Suppressor macrophage (primary cell): Measurements from ENCODE around the gene MTMR3.

Source experiments
- DNase-seq, 4 experiments: peaks; one replicate each; pipeline ENCODE4 v3.0.0-alpha.2; 2020 to 2022

Gene MTMR3

DNA sequence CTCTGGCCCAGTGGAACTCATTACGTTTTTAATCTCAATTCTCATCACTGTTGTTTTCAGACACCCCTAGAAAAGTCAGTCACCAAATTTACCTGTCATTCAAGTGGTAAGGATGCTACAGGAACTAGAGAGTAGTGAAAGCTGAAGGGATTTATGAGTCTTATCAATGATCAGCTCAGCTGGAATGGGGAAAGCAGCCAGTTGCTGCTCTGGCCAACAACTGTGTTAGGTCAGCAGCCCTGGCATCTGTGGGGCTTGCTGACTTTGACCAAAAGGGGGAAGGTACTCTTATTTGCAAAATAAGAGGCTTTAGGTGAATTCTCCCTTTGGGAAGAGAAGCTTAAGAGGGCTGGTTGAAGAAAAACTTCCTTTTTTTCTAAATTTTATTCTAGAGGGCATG lies 121.1 kb downstream of the MTMR3 start:
- DNase-seq: no peak

DNA sequence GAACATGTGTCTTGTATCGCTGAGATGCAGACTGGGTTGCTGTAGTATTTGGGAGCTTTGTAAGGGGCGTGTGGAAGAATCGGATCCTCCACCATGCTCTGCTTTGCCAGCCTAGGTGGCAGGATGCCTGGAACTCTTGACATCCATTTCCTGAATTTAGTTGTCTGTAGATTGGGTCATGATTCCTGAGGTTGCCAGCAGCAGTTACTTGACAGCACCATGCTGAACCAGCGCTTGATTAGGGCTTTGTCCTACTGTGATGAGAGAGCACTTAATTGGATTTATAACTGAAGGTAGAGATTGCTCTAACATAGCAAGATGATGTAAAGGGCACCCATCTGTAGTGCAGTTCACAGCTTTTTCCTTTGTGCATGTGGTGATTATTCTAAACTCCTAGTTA lies 121.7 kb downstream of the MTMR3 start:
- no peak for DNase-seq

DNA sequence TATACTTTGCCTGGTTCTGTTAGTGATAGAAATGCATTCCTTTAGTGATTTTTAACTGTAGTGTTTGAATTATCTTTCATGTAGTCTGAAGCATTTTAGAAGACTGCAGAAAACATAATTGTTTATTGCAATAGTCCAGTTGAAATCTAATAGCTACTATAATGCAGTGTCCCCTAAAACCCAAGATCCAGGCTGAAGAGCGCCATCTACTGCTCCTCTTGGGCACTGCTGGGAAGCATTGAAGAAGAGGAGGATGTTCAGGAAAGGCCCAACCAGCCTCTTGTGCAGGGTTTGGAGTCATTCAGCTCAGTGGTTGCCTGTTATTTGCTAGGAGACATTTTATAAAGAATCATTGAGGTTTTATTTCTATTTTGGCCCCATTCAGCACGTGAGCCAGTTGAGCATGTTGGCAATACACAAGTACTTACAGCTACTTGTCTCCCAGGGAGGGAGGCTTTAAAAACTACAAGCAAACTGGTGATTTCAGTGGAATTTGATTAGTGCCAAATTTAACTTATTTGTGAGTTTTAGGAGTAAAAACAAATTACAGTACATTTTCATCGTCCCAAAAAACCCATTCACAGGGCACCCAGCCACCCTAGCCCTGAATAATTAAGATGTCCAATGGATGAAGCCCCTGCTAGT lies 122.4 kb downstream of the MTMR3 start:
- DNase-seq: peak; percentile 71 to 87 (median 78)

DNA sequence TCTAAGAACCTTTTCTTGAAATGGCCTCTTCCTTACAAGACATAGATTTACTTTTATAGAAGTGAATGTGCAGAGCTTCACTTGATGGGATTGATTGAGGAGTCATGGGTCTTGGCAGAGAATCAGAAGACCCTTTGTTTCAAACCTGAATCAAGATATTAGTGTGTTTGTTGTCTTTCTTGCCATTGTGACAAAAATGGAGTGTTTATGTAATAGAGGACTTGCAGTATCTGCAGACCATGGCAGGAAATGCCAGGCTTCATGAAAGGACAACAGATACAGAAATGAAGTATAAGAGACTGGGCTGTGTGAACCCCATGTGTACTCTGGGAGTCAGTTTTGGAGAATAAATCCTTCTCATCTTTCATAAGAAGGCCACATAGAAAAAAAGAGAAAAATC lies 124.4 kb downstream of the MTMR3 start:
- no peak for DNase-seq

DNA sequence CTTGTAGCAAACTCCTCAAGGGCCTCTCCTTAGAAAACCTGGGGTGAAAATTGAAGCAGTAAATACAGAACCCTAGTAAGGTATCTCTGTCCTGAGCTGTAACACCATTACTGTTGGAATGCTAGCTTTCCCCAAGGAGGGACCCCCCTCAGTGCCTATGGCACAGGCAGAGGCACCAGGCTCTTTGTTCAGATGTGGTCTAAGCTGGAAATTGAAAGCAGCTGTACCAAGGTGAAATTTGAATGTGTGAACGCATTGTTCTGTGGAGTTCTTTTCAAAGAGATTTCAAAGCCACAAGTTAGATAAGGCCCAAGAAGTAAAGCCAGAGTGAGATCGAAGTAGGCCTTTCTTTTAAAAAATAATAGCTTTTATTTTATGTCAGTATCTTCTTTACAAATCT lies 125.4 kb downstream of the MTMR3 start:
- DNase-seq: no peak

DNA sequence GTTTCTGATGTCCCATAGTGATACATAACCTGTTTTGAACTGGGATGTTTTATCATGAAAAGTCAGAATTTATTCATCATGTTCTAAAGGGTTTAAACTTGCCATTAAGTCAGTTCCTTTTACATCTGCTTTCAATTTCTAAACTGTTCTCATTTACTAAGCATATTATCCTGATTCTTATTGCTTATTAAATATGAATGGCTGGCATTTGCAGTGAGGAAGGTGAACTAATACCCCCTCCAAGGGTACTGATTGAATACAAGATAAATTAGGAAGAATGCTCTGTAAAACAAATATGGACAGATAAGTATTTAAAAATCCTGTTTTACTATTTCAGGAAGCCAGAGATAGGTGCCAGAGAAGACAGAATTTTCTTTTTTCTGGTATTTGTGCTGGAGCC lies 126.5 kb downstream of the MTMR3 start:
- no peak for DNase-seq

DNA sequence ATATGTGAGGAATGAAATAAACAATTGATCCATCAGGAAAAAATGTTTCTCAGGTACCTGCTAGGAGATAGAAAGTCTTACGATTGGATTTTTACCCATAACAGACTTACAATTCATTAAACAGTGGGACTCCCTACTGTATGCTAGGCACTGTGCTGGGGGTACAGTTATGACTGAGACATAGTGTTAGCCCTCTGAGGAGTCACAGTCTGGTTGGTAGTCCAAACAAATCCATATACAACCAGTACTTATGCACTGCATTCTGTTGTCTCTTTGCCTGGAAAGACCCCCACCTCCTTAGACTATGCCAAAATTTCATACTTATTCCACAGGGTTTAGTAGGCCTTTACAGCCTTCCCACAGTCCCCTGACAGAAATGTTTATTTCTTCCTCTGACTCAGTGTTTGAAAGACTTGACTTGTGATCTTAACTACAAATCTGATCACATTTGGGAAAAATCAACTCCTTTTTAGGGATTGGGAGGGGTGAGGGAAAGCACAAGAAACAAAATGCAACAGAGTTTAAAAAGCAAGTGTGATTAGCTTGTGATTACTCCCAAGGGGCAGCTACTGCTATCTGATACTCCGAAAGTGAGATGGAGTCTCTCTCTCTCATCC lies 127.9 kb downstream of the MTMR3 start:
- DNase-seq: no peak

DNA sequence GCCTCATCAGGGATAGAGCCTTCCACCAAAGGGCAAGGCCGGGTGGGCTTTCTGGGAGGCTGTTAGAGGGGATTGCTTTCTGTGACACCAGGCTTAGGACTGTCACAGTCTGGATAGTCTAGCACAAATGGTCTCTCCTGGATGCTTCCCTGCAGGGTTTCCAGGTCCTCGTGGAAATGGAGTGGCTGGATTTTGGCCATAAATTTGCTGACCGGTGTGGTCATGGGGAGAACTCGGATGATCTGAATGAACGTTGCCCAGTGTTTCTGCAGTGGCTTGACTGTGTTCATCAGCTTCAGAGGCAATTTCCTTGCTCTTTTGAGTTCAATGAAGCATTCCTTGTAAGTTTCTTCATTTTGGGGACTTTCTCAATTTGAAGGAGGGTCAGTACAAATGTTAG lies 130.2 kb downstream of the MTMR3 start:
- no peak for DNase-seq

DNA sequence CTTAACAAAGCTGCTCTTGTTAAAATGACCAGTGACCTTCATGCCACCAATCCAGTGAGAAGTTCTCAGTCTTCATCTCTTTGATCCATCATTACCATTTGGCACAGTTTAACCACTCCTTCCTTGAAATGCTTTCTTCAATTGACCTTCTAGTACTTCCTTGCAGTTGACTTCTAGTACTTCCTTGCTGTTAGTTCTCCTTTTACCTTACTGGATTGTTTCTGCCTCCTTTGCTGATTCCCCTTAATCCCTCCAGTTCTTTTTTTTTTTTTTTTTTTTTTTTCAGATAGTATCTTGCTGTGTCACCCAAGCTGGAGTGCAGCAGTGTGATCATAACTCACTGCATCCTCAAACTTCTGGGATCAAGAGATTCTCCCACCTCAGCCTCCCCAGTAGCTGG lies 131.3 kb downstream of the MTMR3 start:
- DNase-seq: peak in 2 of 4 experiments; percentile 41 to 50

DNA sequence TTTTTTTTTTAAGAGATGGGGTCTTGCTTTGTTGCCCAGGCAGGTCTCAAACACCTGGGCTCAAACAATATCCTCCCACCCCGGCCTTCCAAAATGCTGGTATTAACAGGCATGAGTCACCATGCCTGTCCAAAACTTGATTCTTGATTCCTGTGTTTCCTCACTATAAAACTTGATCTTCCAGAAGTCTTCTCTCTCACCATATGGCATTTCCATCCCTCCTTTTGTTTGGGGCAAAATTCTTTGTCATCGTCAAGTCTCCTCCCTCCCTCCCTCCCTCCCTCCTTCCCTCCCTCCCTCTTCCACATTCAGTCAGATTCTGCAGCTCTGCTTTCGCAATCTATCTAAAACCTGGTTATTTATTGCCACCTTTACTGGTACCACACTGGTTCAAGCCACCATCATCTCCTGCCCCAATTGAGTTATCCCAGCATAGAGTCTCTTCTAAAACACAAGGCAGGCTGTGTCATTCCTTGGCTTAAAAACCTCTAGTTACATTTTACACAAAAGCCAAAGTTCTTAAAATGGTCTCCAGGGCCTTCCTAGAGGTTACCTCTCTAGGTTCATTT lies 132.3 kb downstream of the MTMR3 start:
- DNase-seq: no peak

DNA sequence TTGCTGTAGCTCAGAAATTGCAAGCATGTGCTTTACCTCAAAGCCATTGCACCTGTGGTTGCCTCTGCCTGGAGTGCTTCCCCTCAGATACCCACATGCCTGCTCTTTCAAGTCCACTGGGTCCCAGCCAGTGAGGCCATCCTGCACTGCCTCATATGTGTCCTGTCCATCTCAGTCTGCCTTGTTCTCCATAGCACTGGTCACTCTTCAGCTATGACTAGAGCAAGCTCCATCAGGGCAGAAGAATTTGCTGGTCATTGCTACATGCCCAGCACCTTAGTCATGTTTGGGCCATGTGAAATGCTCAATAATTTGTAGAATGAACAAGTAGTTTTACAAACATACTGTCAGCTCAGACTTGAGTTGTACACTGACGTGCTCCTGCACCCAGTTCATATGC lies 132.9 kb downstream of the MTMR3 start:
- DNase-seq: no peak

DNA sequence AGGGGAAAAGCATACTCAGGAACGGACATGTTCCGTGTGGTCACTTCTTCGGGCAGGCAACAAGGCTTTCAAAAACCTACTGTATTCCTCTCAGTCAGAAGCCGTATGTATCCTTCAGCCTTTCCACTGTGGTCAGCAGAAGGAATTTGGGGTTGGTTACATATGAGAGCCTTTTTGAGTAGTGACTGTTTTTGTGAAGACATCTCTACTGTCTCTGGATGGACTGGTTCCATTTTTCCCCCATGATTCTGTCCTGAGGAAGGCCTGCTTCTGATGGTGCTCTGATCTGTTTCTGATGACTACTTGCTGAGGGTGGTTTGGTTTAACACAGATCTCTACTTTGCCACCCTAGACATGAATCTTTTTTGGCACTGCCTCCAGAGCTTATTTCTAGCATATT lies 133.6 kb downstream of the MTMR3 start:
- no peak for DNase-seq

DNA sequence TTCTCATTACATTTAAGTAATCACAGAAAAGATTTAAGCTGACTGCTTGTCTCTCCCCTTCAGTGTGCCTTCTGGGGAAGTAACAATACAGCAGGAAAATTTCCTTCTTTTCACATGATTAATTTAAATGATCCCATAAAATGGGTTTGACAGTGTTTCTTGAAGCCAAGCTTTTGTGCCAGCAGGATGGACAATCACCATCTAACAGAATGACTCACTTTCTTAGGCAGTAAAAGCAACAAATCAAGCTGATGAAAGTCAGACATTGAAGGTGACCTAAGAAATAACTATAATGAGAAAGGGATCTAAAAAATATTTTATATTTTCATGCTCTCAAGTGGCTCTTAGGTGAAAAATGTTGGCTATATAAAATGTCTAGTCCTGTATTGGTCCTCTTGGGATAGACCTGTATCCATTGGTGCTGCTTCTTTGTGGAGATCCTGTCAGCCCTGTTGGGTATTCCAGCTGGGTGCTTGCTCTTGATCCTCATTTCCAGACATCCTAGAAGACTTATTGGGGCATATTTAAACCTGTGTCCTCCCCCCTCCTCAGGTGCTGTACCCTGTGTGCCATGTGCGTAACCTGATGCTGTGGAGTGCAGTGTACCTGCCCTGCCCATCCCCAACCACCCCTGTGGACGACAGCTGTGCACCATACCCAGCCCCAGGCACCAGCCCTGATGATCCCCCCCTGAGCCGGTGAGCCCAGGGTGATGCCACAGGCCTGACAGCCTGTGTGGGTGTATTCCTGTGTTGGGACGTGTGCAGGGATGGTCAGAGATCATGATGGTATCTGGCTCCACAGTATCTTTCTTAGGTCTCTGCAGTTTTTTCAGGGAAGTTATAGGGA lies 134.6 kb downstream of the MTMR3 start:
- no peak for DNase-seq

DNA sequence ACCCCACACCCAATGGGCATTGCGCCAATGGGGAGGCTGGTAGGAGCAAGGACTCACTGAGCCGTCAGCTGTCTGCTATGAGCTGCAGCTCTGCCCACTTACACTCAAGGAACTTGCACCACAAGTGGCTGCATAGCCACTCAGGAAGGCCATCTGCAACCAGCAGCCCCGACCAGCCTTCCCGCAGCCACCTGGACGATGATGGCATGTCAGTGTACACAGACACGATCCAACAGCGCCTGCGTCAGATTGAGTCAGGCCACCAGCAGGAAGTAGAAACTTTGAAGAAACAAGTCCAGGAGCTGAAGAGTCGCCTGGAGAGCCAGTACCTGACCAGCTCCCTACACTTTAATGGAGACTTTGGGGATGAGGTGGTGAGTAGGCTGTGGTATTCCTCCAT lies 137.5 kb downstream of the MTMR3 start:
- DNase-seq: no peak

DNA sequence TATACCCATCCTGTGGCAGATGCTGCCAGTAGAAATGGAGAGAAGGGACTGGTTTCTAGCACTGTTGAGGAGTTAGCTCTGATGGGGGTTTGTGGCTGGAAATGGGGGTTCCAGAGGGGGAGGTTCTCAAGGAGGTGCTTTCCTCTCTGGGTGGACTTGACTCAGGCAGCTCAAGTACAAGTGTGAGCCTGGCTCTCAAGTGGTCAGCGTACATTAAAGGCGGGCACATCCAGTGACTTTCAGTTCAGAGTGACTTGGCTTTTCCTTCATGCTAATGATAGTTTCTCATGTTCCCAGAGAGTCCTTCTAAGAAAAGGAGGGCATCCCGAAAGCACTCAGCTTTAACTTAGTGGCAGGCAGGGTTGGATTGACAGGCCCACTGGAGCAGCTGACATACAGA lies 138.4 kb downstream of the MTMR3 start:
- DNase-seq: no peak

DNA sequence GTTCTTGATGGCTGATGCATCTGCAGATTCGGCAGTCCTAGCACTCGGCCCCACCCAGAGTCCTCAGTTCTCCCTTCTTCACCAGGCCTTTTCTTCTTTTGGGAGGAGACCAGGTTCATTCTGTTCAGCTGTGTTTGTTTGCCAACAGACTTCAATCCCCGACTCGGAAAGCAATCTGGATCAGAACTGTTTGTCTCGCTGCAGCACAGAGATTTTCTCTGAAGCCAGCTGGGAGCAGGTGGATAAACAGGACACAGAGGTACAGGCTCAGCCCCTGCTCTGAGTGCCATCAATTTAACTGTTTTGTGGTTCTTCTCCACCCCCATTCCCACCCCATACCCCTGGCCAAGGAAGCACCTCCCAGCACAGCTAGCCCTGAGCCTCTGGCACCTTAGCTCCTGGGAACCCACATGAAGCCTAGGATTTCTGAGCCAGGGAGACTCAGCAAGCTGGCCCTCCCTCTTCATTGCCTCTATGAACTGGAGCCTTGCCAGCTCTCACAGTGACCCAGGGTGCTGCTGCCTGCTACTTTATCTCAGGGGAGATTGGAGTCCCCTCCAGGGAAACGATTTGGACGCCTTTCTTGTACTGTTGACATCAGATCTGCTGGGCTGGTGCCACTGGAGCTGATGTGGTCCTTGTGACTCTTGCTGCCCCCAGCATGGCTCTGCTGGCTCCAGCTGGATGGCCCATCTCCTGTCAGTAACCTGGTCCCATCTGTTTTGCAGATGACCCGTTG lies 139.1 kb downstream of the MTMR3 start:
- DNase-seq: no peak

DNA sequence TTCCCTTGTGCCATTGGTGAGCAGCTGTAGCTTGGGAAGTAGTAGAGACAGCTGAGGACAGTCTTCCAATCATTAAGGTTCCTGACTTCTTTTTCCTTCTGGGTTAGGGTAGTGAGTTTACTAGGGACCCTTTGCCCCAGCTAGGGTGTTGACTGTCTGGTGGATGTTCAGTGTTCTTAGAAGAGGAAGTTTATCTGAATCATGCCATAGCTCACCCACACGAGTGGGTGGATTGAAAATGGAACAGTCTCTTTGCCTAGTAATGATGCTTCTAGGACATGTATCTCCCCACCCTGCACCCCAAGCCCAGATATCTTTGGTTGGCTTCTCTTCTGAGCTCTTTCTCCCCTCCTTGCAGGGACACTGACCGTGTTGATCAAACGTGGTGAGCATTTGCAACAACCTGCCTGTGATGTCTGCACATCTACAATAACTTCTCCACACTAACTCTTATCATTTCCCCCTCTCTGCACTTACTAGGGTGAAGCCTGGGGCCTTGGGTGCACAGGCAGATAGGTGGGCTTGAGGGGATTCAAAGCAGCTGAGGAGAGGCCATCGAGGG lies 140.2 kb downstream of the MTMR3 start:
- DNase-seq: peak; percentile 63 to 82 (median 72)

DNA sequence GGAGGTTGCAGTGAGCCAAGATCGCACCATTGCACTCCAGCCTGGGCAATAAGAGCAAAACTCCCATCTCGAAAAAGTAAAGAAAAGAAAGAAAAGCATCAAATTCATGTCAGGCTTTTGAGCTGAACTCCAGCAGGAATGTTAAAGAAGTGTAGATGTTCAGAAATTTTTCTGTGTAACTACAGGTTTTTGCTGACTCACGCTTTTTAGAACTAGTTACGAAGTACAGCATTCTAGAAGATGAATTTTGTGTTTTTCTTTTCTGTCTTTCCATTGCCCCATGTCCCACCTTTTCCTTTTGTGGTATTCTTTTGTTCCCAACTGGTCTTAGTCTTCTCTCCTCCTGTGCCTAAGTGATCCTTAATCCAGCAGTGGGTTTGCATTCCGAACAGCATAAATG lies 141.3 kb downstream of the MTMR3 start:
- no peak for DNase-seq

DNA sequence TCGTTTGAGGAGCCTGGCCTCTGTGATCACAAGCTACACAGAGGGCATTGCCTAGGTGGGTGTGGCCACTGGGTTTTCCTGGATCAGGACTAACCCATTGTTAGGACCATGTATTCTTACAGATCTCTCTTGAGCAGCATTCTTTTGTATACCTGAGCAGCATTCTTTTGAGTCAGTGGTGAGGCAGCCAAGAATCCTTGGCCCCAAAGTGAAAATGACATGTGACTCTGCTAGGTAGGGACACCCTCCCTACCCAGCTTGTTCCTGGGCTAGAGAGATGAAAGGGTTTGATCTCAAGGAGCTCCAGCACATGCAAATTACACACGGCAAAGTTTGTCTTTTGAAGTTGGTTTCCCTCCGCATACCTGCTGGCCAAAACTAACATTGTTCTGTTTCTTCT lies 142.2 kb downstream of the MTMR3 start:
- no peak for DNase-seq

DNA sequence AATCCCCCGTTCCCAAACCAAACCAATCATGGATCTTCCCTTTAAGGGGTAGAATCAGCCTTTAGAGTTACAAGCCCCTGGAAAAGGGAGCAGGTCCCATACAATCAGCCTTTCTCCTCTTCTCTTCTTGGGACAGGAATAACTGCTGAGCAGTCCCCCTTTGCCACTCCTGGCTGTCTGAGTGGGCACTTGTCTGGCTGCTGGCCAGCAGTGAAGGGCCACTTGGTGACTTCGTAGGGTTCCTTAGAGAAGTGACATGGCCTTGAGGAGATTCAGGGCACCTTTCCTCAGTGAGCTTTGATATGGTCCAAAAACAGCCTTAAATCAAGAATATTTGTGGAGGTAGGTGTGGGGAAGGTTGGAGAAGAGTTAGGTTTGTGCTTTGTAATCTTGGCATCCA lies 143.8 kb downstream of the MTMR3 start:
- no peak for DNase-seq

DNA sequence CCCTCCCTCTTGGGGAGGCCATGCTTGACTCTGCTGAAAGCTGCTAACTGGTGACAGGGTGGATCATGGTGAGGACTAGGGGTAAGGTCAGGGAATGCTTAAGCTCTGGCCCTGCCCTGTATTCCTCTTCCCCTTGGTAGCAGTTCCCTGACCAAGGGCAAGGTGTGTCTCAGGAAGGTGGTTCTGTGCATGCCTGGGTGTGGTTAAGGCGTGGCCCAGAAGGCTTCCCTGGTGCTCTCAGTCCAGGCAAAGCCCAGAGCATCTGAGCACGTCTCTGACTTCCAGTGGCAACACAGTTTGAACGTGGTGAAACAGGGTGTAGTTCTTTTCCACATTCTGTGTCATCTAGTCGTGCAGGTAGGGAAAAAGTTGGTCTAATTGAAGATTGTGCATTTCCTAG lies 144.2 kb downstream of the MTMR3 start:
- DNase-seq: no peak

DNA sequence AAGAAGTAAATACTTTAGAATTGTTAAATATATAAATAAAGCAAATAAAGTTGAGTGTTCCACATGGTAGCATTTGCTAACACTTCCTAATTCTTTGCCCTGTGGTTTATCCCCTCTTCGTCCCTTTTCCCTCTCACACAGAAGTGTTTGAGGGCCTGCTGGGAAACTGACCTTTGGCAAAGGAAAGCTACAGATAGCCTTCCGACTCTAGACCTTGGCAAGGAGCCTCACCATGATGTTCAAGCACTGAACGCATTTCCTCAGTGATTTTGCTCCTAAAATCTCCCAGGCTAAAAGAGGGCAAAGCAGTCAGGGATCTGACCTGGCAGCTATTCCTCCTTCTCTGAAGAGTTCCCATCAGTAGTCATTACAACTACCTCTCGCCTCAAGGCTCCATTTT lies 144.8 kb downstream of the MTMR3 start:
- DNase-seq: no peak

DNA sequence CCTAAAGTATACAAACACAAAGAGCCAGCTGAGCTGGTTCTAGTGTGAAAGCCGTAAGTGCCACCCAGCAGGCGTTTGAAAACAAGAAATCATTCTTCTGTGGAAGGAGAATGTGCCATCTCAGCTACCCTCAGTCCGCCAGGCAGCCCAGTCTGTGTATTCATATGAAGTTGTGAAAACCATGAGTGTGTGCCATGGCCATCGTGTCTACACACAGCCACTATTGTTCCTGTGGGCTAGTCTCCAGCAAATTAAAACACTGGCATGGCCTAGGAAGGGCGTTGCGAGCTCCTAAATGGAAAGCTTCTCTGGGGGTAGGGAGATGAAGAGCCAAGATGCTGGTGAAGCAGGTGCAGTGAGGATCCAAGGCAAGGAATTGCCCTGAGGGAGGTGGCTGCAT lies 145.8 kb downstream of the MTMR3 start:
- DNase-seq: no peak
